H9 (cell line): ENCODE measurements around the gene GRID1. TPM values are rescaled to one million over a fixed set of nuclear protein-coding genes. Genes with fewer than 3 reads are reported as not detected.

Experiments
- DNase-seq: peaks from one replicate; pipeline ENCODE4 v3.0.0-alpha.2; 2017
- H2AFZ ChIP-seq: one replicate; pipeline ENCODE4 v1.6.1; 2013; ENCODE audit warnings: mild to moderate bottlenecking, low read length, control low read depth, moderate library complexity
- H2AK5ac ChIP-seq: 2 replicates; pipeline ENCODE4 v1.6.1; 2013; ENCODE audit warnings: low read length, control low read depth, mixed read lengths; ENCODE audit not compliant: insufficient read length
- H2BK120ac ChIP-seq: one replicate; pipeline ENCODE4 v1.6.1; 2013; ENCODE audit warnings: low read depth, mild to moderate bottlenecking, low read length, control low read depth, inconsistent platforms; ENCODE audit not compliant: poor library complexity, severe bottlenecking
- H2BK12ac ChIP-seq: 2 replicates; pipeline ENCODE4 v1.6.1; 2013; ENCODE audit warnings: low read length, control low read depth, mixed read lengths, low read depth; ENCODE audit not compliant: insufficient read length
- H2BK15ac ChIP-seq: 2 replicates; pipeline ENCODE4 v1.6.1; 2013; ENCODE audit warnings: low read depth, low read length, control low read depth
- H2BK20ac ChIP-seq: one replicate; pipeline ENCODE4 v1.6.1; 2013; ENCODE audit warnings: low read depth, mild to moderate bottlenecking, low read length, control low read depth, inconsistent platforms; ENCODE audit not compliant: poor library complexity, severe bottlenecking
- H2BK5ac ChIP-seq: 2 replicates; pipeline ENCODE4 v1.6.1; 2013; ENCODE audit warnings: low read length, control low read depth, mixed read lengths; ENCODE audit not compliant: insufficient read length
- H3K14ac ChIP-seq: 2 replicates; pipeline ENCODE4 v1.6.1; 2013; ENCODE audit warnings: low read length, control low read depth; ENCODE audit not compliant: insufficient read depth
- H3K18ac ChIP-seq: 2 replicates; pipeline ENCODE4 v1.6.1; 2013; ENCODE audit warnings: low read depth, mild to moderate bottlenecking, mixed read lengths, low read length, control low read depth; ENCODE audit not compliant: insufficient read length
- H3K23ac ChIP-seq: 2 replicates; pipeline ENCODE4 v1.6.1; 2013; ENCODE audit warnings: low read length, control low read depth, mixed read lengths, low read depth; ENCODE audit not compliant: insufficient read length
- H3K23me2 ChIP-seq: 2 replicates; pipeline ENCODE4 v1.6.1; 2013; ENCODE audit warnings: low read depth, mild to moderate bottlenecking, mixed read lengths, low read length, control low read depth; ENCODE audit not compliant: insufficient read length, poor library complexity, severe bottlenecking
- H3K27ac ChIP-seq: 2 replicates; pipeline ENCODE4 v1.5.1; 2013; ENCODE audit warnings: low read length, control low read depth, mixed read lengths, low read depth; ENCODE audit not compliant: insufficient read length
- H3K27me3 ChIP-seq: 2 replicates; pipeline ENCODE4 v1.6.1; 2013; ENCODE audit warnings: low read length, control low read depth, inconsistent platforms; ENCODE audit not compliant: insufficient read depth
- H3K4ac ChIP-seq: 2 replicates; pipeline ENCODE4 v1.6.1; 2013; ENCODE audit warnings: low read depth, mild to moderate bottlenecking, control low read depth, inconsistent platforms, low read length, moderate library complexity
- H3K4me1 ChIP-seq: 2 replicates; pipeline ENCODE4 v1.6.1; 2013; ENCODE audit warnings: low read length, control low read depth, inconsistent platforms; ENCODE audit not compliant: insufficient read depth
- H3K4me2 ChIP-seq: 2 replicates; pipeline ENCODE4 v1.6.1; 2013; ENCODE audit warnings: low read length, control low read depth, mixed read lengths; ENCODE audit not compliant: insufficient read length, insufficient read depth
- H3K56ac ChIP-seq: 2 replicates; pipeline ENCODE4 v1.6.1; 2013; ENCODE audit warnings: low read depth, mild to moderate bottlenecking, mixed read lengths, low read length, control low read depth; ENCODE audit not compliant: insufficient read length
- H3K79me1 ChIP-seq: 2 replicates; pipeline ENCODE4 v1.6.1; 2013; ENCODE audit warnings: low read depth, mild to moderate bottlenecking, moderate library complexity, low read length, control low read depth, inconsistent platforms; ENCODE audit not compliant: insufficient read depth, poor library complexity, severe bottlenecking
- H3K79me2 ChIP-seq: 2 replicates; pipeline ENCODE4 v1.6.1; 2013; ENCODE audit warnings: low read length, control low read depth, inconsistent platforms; ENCODE audit not compliant: insufficient read depth
- H3K9ac ChIP-seq: 2 replicates; pipeline ENCODE4 v1.6.1; 2013; ENCODE audit warnings: low read length, control low read depth, mixed read lengths; ENCODE audit not compliant: insufficient read length; ENCODE audit errors: extremely low read depth
- H3K9me3 ChIP-seq: one replicate; pipeline ENCODE4 v1.6.1; 2013; ENCODE audit warnings: low read depth, low read length, inconsistent platforms; ENCODE audit not compliant: control insufficient read depth
- H3T11ph ChIP-seq: one replicate; pipeline ENCODE4 v1.6.1; 2013; ENCODE audit warnings: mild to moderate bottlenecking, low read length, control low read depth, inconsistent platforms
- H4K20me1 ChIP-seq: one replicate; pipeline ENCODE4 v1.6.1; 2013; ENCODE audit not compliant: control insufficient read depth, insufficient read length, insufficient read depth
- H4K5ac ChIP-seq: 2 replicates; pipeline ENCODE4 v1.6.1; 2013; ENCODE audit warnings: low read depth, mild to moderate bottlenecking, mixed read lengths, low read length, control low read depth; ENCODE audit not compliant: insufficient read length
- H4K8ac ChIP-seq: replicated peaks from 2 replicates; pipeline ENCODE4 v1.6.1; 2013; ENCODE audit warnings: low read length, control low read depth, mixed read lengths, low read depth; ENCODE audit not compliant: insufficient read length
- H4K91ac ChIP-seq: 2 replicates; pipeline ENCODE4 v1.6.1; 2013; ENCODE audit warnings: low read depth, mild to moderate bottlenecking, moderate library complexity, mixed read lengths, low read length, control low read depth; ENCODE audit not compliant: insufficient read length
- H3K27ac Mint-ChIP-seq, 3 experiments: 2 replicates in 2 of 3; 3 replicates in 1 of 3; pipeline ENCODE4 v1.8.0; 2020 to 2021; ENCODE audit warnings: mixed read lengths in 3 of 3, mild to moderate bottlenecking in 1 of 3, moderate library complexity in 1 of 3
- H3K27me3 Mint-ChIP-seq: 2 replicates; pipeline ENCODE4 v1.8.0; 2021; ENCODE audit warnings: low read depth, mild to moderate bottlenecking, moderate library complexity, mixed read lengths
- H3K36me3 Mint-ChIP-seq, 3 experiments: 2 replicates in 2 of 3; 3 replicates in 1 of 3; pipeline ENCODE4 v1.8.0; 2020 to 2021; ENCODE audit warnings: low read depth in 3 of 3, mixed read lengths in 3 of 3; ENCODE audit not compliant: insufficient read depth in 1 of 3
- H3K4me1 Mint-ChIP-seq, 2 experiments: 2 replicates each; pipeline ENCODE4 v1.8.0; 2020; ENCODE audit warnings: mixed read lengths in 2 of 2
- H3K4me3 Mint-ChIP-seq, 2 experiments: 2 replicates in 1 of 2; 3 replicates in 1 of 2; pipeline ENCODE4 v1.8.0; 2020 to 2021; ENCODE audit warnings: mild to moderate bottlenecking in 2 of 2, mixed read lengths in 2 of 2, moderate library complexity in 1 of 2
- H3K9me3 Mint-ChIP-seq, 2 experiments: 2 replicates in 1 of 2; 3 replicates in 1 of 2; pipeline ENCODE4 v1.8.0; 2020; ENCODE audit warnings: mild to moderate bottlenecking in 2 of 2, mixed read lengths in 2 of 2, moderate library complexity in 1 of 2
- WGBS: extraction: QIAGEN DNeasy Blood & Tissue Kit; methylation state at CpG from one replicate; pipeline ENCODE4 v1.1.7; 2013; ENCODE audit warnings: missing lambda C conversion rate, low lambda C conversion rate, mixed read lengths; ENCODE audit not compliant: insufficient read length; ENCODE audit errors: extremely low coverage; 5-methylcytosine and 5-hydroxymethylcytosine counted together
- total RNA-seq: library from RNA; stranded (reverse); gene quantifications from 2 replicates; pipeline ENCODE4 v1.2.1, GENCODE V29; 2021
- TF ChIP-seq, protein P1 (sequence below): fragments of 200-600 bp; sonication (generic); conservative IDR thresholded peaks from 3 replicates; pipeline ENCODE4 v1.8.0; 2021; ENCODE audit warnings: antibody characterized with exemption, mild to moderate bottlenecking

GRID1 gene
- total RNA-seq, 1 experiment from 2014 or later = 0.35 TPM

DNA sequence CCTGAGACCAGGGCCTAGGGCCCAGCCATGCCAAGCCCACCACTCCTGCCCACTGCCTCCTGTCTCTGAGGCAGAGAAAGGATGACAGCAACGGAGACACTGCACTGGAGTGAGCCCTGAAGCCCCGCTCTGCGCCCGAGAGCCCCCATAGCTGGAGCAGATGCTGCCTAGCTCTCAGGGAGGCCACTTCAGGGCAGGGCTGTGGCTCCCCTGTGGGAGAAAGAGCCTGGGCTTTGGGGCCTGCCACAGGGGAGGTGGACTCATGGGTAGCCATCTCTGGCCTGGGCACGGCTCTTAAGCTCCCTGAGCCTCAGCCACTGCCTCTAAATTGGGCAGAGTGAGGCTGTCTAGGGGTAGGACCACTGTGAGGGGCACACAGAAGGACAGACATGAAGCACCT lies 214.2 kb downstream of the GRID1 start:
- no peak overlapping the region for H4K91ac ChIP-seq
- no peak overlapping the region for H3K27ac ChIP-seq
- no peak overlapping the region for H4K8ac ChIP-seq
- H2BK12ac ChIP-seq = no peak overlapping the region
- H3K9ac ChIP-seq = no peak overlapping the region
- Mint-ChIP-seq H3K9me3 (no peaks in the 10 kb centered on the region; a peak in 1 of 5 replicates), H3K27ac (no peak overlapping the region; a peak in 1 of 7 replicates), H3K4me3 (no peak overlapping the region), H3K27me3 (no peaks in the 10 kb centered on the region), H3K4me1 (peaks cover 13 to 28% of the 10 kb centered on the region in 2 experiments), H3K36me3 (no peaks in the 10 kb centered on the region)
- H3K27me3 ChIP-seq = no peaks in the 10 kb centered on the region
- no peak overlapping the region for H3T11ph ChIP-seq
- no peak overlapping the region; the same call in 1 of the 2 replicates for H3K14ac ChIP-seq
- H2AK5ac ChIP-seq = no peak overlapping the region
- no peak overlapping the region for H3K23ac ChIP-seq
- no peak overlapping the region for H2BK15ac ChIP-seq
- no peak overlapping the region for H3K18ac ChIP-seq
- H3K4ac ChIP-seq = no peak overlapping the region
- H2BK20ac ChIP-seq = no peak overlapping the region
- no peaks in the 10 kb centered on the region for H4K20me1 ChIP-seq
- H2BK120ac ChIP-seq = no peak overlapping the region
- no peak overlapping the region for H4K5ac ChIP-seq
- no CpG with 5 or more reads among the region's 5 CpGs for WGBS
- TF ChIP-seq, protein P1, sequence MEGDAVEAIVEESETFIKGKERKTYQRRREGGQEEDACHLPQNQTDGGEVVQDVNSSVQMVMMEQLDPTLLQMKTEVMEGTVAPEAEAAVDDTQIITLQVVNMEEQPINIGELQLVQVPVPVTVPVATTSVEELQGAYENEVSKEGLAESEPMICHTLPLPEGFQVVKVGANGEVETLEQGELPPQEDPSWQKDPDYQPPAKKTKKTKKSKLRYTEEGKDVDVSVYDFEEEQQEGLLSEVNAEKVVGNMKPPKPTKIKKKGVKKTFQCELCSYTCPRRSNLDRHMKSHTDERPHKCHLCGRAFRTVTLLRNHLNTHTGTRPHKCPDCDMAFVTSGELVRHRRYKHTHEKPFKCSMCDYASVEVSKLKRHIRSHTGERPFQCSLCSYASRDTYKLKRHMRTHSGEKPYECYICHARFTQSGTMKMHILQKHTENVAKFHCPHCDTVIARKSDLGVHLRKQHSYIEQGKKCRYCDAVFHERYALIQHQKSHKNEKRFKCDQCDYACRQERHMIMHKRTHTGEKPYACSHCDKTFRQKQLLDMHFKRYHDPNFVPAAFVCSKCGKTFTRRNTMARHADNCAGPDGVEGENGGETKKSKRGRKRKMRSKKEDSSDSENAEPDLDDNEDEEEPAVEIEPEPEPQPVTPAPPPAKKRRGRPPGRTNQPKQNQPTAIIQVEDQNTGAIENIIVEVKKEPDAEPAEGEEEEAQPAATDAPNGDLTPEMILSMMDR = no peak
- no peak overlapping the region for H2BK5ac ChIP-seq
- DNase-seq = no peak
- no peaks in the 10 kb centered on the region for H3K79me1 ChIP-seq
- H3K23me2 ChIP-seq = no peaks in the 10 kb centered on the region
- H3K4me2 ChIP-seq = no peak overlapping the region
- no peak overlapping the region for H3K56ac ChIP-seq
- no peaks in the 10 kb centered on the region for H3K79me2 ChIP-seq
- no peak overlapping the region for H2AFZ ChIP-seq
- no peaks in the 10 kb centered on the region for H3K4me1 ChIP-seq
- H3K9me3 ChIP-seq = no peaks in the 10 kb centered on the region
